GM19455 (cell line): ENCODE results near the gene GALNS.
"Not testable (repeated sequence)": the region's sequence is repeated elsewhere in the genome, so short reads cannot be mapped to it uniquely, and the experiment has no call there.

Experiments
- ATAC-seq: cut with Tn5 transposase; IDR thresholded peaks from one replicate; pipeline ENCODE4 v1.9.1; 2021; ENCODE audit not compliant: unreplicated experiment

GALNS gene

GRCh38 chr16:88772871-88773811 lies 83.6 kb downstream of the GALNS start:
- no peak for ATAC-seq

GRCh38 chr16:88771781-88772180 lies 85.0 kb downstream of the GALNS start:
- not testable (repeated sequence) for ATAC-seq

GRCh38 chr16:88771294-88771772 lies 85.4 kb downstream of the GALNS start:
- ATAC-seq = no peak

- ATAC-seq = no peak
These were observed 86.1 kb downstream of the GALNS start for GRCh38 chr16:88770461-88771293.

- ATAC-seq = no peak
These were observed 86.9 kb downstream of the GALNS start for GRCh38 chr16:88769617-88770460.

- no peak for ATAC-seq
These were observed 88.5 kb downstream of the GALNS start for GRCh38 chr16:88768071-88768783.

- no peak for ATAC-seq
These were observed 89.1 kb downstream of the GALNS start for GRCh38 chr16:88767546-88768070.

- ATAC-seq = no peak
These were observed 89.8 kb downstream of the GALNS start for GRCh38 chr16:88766975-88767374.

GRCh38 chr16:88764913-88765349 lies 91.8 kb downstream of the GALNS start:
- ATAC-seq = no peak

- ATAC-seq = no peak
These were observed 92.7 kb downstream of the GALNS start for GRCh38 chr16:88764080-88764479.
